NAMALWA (cell line): ENCODE measurements around the gene SFT2D1.

Source experiments
- DNase-seq: peaks from one replicate; pipeline ENCODE4 v3.0.0-alpha.2; 2015; ENCODE audit warnings: low spot score

The SFT2D1 gene

DNA sequence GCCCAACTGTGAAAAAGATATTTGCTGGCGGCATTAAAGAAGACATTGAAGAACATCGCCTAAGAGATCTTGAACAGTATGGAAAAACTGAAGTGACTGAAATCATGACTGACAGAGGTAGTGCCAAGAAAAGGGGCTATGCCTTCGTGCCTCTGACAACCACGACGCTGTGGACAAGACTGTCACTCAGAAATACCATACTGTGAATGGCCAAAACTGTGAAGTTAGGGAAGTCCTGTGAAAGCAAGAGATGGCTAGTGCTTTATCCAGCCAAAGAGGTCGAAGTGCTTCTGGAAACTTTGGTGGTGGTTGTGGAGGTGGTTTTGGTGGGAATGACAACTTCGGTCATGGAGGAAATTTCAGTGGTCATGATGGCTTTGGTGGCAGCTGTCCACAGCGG, 7.5 kb downstream of the SFT2D1 start:
- DNase-seq, result no peak

DNA sequence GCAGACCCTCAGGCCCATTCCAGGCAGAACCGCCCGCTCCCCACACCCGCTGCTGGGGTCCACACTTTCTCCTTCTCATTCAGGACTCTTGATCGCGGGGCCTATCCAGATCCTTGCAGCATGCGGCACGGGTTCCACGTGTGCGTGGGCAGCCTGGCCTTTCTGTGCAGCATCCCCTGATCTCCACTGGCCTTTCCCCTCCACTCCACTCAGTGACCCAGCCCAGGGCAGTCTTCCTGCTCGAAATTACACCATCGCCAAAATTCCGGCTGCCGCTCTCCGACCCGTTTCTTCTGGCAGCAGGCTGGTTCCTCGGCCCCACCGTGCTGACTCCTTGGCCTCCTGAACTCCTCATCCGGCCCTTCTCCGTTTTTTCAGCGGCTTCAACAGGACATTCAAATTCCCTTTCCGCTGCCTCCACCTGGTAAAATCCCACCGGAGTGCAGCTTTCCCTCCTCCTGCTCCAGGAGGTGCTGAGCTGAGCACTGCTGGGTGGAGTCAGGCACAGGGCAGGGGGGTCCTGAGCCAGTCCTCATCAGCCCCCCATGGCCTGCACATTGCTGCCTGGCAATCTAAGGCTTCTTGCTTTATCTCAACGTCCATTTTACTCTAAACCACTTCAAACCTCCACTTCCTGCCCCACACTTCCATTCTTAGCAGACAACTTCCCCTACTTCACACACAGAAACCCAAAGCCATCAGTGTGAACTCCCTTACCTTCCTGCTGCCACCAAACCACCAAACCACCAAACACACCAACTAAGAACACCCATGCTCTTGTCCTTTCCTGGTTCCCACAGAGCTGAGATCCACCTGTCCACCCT, 9.0 kb downstream of the SFT2D1 start:
- DNase-seq, result peak; percentile 20

DNA sequence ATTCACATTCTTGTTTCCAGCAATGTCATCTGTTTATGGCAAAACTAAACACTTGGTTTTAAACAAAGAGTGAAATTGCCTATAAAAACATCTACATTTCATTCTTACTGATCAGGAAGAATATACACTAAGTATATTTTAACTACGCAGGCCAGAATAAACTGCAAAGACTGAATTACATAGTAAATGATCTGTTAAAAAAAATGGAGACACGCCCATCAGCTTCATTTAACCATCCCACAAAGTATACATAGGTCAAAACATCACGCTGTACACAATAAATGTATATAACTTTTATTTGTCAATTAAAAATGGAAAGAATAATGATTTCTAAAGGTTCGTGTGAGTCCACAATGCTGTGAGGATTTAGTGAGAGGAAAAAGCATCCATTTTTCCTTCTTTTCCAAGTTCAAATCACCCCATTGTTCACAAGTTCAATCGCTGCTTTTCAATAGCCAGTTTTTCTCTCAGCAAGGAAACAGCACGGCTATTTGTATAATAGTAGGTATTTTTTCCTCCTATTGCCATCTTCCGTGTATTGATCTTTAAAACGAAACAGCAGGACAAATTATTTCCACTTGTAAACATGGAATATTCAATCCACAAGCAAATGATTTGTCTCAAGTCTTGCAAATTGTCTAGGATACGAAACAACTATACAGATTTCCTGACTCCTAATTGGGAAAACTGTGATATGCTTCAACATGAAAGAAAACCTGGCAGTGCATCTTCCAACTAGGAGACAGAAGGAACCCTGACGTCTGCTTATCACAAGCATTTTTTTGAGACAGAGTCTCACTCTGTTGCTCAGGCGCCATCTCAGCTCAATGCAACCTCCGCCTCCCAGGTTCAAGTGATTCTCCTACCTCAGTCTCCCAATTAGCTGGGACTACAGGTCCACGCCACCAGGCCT, 10.6 kb downstream of the SFT2D1 start:
- no peak for DNase-seq

DNA sequence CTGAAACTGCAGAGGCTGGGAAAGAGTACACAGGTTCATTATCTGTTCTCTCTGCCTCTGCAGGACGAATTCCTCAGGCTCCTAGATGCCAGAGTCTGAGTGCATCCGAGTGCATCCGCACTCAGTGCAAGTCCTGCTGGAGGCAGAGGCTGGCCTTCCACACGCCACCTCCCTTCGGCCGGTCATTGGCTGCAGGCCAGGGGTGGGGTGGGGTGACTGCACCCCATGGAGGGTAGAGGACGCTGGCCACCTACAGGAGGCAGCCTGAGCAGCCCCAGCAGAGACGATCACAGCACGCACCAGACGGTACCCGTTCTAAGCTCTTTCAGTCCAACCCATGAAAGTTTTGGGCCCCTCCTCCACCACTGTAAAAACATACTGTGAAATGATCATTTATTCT, 11.7 kb downstream of the SFT2D1 start:
- DNase-seq, result no peak

DNA sequence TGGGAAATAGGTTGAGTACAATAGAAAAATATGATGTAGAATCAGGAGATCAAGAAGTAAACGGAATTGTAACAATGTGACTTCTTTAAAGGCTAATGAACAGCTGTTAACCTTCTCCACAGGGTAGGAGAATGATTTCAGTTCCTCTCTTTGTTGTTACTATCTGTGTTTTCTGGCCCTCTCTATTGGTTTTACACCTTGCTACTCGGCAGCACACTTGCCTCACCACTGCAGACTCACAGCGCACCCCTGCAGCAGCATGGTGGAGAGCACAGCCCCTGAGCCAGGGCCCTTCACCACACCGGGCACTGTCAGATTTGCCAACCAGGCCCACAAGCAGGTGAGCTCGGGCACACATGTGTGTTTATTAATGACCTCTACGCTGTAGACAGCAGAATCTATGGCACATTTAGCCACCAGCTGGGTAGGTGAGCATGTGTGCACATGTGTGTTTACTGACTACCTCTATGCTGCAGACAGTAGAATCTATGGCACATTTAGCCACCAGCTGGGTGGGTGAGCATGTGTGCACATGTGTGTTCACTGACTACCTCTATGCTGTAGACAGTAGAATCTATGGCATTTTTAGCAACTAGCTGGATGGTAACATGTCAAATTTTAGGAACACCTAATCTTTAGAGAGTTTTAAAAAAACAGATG, 16.8 kb downstream of the SFT2D1 start:
- DNase-seq, result no peak

DNA sequence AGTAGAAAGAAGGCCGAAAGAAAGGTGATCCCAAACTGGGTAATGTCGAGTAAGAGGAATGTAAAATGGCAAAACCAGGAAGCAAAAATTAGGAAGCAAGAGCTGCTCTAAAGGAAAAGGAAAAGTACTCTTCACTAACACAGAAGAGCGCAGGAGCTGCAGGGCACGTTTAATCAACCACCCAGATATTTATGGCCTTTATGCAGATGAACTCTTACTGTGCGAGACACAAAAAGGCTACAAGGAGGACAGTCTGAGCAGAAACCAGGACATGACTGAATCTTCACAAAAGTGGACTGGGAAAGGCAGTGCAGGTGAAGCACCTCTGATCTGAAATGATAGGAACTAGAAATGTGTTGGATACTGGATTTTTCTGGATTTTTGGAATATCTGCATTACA, 18.9 kb downstream of the SFT2D1 start:
- DNase-seq, result no peak

DNA sequence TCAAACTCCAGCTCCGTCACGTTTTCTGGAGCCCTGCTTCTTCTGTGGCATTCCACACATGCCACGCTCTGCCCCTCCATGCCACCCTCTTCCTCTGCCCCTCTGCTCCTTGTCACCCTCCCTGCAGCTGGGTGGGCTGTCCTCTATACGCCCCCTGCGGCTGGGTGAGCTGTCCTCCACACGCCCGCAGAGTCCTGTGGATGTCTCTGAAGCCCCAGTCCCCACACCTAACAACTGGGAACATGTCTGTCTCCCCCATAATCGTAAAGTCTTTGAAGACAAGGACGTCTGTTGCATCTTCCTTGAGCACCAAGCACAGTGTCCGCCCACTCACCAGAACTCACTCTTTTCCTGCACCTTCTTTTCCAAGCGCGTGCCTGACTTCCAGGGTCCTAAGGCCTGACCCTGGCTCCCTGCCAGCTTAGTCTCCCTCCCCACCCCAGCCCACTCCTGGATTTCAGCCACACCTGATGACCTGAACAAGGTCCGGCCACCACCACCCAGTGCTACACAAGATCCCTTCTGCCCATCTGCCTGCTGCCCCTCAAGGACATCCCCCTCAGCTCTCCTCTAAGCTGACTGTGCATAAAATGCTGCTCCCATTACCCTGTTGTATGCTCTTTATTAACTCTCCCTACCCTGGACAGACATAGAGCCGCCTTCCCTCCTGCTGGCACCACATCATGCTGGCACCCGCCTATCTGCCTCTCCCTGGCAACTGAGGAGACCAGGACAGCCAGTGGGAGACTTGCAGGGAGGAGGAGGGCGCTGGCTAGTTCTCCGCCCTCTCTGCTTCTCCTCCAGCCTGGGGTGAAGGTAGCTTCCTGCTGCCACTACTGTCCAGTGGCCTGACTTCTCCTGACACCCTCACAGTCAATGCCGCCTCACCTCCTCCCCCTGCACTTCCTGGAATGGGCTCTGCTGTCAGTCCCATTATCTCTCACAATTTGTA, 23.4 kb downstream of the SFT2D1 start:
- no peak for DNase-seq

DNA sequence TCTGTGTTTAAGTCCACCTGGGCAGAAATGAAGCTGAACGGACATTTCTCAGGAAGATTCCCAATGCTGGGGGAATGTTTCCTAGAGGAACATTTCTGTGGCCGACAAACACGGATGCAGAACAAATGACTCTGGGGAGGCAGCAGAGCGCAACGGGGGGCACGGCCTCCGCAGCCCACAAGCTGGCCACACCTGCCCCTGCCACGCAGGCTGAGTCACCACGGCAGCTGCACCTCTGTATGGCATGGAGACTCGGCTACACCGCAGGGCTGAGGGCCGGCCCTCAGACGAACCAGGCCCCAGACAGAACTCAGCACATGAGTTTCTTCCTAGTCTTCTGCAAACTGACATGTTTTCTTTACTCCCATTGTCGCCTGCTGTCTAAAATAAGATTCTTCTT, 24.1 kb downstream of the SFT2D1 start:
- no peak for DNase-seq

DNA sequence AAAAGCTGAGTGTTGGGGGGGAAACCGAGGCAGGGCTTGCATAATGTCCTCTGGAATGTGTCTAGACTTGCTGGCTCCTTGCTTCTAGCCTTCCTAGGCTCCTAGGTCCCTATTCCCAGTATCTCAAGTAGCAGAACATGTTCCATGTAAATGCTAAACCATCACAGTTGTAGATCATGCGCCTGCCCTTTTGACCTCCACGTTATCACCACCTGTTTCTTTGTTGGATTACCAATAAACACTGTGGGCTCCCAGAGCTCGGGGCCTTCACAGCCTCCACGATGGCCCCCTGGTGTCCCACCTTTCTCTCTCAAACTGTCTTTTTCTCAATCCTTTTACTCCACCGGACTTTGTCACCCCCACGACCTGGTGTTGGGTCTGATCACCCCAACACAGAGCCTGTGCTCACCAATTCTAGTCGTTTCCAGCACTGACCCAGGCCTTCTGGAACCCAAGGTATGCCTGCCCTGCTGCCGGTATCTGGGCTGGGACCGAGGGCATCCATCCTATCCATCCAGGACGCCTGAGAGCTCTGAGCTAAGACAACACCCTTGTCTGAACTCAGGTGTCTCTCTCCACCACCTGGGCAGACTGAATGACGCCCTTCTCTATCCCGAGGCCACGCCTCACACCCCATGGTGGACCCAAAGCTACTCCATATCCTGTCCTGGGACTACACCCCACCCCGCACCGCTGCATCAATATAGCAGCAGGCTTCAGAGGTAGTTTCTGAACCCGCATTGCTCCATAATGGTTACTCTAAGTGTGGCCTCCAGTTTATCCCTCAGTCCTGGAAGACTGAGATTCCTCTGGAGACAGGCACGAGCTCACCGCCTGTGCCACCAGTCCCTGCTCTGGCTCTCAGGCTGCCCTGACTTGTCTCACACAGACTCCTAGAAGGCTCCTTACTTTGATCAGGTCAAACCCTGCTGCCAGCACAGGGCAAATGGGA, 24.8 kb downstream of the SFT2D1 start:
- no peak for DNase-seq

DNA sequence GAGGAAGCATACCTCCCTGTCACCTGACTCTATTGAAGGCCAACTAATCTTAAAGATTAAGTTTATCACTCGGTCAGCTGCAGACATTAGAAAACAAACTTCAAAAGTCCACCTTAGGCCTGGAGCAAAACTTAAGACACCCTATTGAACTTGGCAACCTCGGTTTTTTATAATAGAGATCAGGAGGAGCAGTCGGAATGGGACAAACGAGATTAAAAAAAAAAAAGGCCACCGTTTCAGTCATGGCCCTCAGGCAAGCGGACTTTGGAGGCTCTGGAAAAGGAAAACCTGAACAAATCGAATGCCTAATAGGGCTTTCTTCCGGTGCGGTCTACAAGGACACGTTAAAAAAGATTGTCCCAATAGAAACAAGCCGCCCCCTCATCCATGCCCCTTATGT, 26.9 kb downstream of the SFT2D1 start:
- DNase-seq, result no peak

DNA sequence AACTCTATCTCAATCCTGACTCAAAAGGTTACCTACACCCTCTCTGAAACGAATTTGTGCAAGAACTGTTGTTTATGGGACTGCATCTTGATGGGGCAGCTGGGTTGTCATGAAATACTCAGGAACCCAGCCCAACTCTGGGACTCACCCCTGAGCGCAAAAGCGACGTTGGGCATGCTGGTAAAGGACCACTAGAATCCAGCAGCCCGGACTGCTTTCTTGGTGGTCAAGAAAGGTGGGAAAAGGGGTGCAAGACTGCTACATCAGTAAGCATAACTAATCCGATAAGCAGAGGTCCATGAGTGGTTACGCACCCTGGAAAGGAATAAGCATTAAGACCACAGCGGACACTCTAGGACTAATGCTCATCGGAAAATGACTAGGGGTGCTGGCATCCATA, 27.9 kb downstream of the SFT2D1 start:
- DNase-seq, result no peak

DNA sequence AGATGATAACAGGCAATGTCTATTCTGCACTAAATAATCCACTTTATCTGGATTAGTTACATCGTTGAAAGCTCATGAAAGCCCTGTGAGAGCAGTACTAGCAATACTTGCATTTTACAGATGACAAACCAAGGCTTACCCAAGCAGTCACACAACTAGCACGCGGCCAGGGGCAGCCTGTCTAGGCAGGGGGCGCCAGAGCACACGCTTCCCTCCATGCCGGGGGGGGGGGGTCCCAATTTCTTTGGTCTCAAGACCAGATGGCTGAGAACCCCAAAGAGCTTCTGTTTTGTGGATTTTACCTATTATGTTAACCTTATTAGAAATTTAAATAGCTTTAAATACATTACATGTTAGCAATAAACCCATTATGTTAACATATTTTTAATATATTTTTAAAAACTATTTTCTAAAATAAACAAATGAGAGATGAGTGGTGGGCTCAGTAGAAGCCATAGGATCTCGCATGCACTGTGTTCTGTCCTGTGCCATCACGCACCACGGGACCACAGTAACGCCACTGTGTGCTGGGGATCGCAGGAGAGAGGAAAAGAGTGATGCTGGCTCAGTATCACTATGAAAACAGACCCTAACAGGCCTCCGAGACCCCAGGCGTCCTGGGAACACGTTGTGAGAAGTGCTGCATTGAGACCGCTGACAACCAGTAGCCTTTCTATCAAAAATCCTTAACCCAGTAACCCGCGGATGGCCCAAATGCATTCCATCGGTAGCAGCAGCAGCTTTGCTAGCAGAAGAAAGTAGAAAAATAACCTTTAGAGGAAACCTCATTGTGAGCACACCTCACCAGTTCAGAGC, 28.9 kb downstream of the SFT2D1 start:
- DNase-seq, result peak; percentile 76

DNA sequence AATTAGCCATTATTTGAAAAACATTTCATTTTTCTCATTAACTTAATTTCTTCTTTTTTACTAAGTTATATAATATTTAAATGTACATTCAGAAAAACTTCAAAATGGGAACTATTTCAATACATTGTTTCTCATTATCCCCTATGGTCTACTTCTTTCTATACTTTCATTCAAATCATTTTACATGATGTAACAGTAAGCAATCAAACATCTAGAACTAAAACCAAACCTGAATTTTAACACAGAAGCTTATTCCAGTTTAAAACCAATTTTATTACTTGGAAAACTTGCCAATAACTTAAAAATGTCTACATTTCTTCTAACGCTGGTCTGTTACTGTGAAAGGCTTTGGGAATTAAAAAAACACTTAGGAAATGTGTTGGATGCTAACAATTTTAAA, 29.5 kb downstream of the SFT2D1 start:
- no peak for DNase-seq

DNA sequence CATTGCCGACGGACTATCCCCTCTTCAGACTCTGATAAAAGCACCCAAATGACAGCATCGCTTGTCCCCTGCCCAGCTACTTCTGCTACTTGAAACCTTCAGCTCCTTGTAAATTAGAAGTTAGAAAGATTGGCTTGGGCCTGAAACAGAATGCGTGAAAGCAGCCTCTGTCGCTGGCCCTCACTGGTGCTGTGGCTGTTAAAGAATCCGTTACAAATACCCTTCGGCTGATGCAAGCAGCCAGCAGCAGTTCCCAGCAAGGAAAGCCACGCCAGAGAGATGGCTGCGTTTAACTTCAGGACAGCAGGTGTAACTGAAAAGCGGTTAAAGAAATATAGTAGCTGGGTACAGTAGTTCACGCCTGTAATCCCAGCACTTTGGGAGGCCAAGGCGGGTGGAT, 31.7 kb downstream of the SFT2D1 start:
- DNase-seq, result no peak

DNA sequence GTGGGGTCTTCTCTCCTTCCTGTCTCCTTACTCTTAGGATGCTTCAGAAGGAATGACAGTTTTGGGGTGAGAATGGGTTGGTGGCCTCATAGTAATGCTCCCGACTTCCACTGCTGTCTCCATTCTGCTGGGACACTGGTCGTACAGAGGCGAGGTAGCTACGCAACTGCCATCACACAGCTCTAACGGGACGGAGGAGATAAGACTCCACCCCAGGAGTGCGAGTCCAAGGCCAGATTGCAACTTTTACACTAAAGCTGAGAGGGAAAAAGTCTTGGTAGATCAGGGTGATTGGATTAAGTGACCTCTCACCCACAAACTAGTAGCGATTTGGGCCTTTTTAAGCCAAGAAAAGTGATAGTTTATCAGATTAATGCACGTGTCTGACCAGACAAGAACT, 32.4 kb downstream of the SFT2D1 start:
- no peak for DNase-seq

DNA sequence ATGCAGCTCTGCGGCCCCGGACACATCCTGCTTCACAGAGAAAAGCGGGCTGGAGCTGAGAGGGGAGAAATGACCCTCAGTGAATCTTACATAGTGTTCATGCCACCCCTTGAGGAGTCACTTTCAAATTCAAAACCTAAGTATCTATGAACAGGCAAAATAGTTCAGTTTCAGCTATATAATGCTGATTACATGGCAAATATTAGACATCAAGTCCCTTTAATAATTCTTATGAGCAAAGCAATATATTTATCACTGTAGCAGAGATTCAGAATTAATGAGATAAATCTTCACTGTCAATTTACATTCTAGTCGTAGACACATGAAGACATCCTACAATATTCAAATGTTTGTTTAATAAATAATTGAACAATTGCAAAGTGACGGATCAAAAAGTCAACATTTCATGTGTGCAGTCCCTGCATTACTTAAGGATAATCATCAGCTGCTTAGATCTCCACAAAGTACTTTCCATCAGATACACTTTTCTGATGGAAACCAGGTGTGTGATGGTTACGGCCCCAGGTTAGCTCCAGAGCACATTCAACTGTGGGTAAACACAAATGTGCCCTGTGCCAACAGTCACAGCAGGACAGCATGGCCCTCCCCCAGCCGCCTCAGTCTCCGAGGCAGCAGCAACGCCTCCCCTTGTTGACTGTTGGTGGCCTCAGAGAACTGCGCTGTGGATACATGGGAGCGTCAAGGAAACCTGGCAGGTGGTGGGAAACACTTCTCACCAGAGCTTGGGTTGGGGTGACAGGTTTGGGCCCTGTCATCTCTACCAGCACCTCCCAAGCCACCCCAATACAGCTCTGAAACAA, 33.4 kb downstream of the SFT2D1 start:
- DNase-seq, result no peak

DNA sequence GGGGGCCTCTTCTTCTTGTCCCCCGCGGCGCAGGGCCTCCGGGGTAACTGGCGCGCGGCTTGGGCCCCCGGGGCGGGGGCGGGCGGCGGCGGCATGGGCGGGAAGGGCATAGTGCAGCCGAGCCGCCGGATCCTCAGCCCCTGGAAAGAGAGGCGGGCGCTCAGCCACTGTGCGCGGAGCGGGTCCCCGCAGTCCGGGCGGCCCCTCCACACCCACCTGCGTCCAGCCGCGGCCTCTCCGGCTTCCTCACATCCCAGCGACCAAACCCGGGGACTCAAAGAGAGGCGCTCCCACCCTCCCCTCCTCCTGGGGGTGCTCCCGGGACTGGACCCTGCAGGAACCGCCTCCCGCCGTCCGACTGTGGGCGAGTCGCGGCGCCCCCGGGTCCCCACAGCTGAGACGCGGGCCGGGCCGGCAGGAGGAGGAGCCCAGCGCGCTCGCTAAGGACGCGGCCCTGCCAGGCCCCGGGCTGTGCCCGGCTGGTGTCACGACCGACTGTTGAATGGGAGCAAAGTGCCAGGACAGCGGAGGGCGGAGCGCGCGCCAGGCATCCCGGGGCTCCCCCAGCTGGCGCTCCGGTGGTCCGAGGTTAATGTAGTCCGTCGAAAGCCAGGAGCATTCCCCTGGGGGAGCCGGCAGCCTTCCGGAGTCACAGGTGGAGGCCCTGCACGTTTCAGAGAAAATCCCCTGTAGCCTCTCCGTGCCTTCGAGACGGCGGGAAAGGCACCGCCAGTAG, 34.1 kb downstream of the SFT2D1 start, which contains the start of gene PRR18:
TSS of gene PRR18 (minus strand) at position 360 of the 736 bp plus-strand sequence. CDS start at position 110, 250 bp downstream.
- no peak for DNase-seq
